Cardiac fibroblast (primary cell): ENCODE data around the gene DPYSL3.

Source experiments
- DNase-seq, 2 donors: peaks; one replicate each; pipeline versions ENCODE4 v3.0.0 to v3.0.0-alpha.2; 2010; ENCODE audit warnings: low read depth in 2 of 2
- H3K4me3 ChIP-seq, 2 donors: replicated peaks in 1 of 2; 1 replicate in 1 of 2; 2 replicates in 1 of 2; pipeline ENCODE4 v1.5.1; 2011; ENCODE audit warnings: low read depth in 2 of 2, low read length in 2 of 2, mild to moderate bottlenecking in 2 of 2, moderate library complexity in 1 of 2
- CTCF ChIP-seq: IDR thresholded peaks from one replicate; pipeline ENCODE4 v1.5.1; 2011; ENCODE audit warnings: low read depth, mild to moderate bottlenecking, low read length, inconsistent platforms

DPYSL3 gene

GRCh38 chr5:147348451-147348850, 161.4 kb downstream of the DPYSL3 start:
- DNase-seq = no peak
- TF ChIP-seq CTCF = no peak

GRCh38 chr5:147348046-147348445, 161.8 kb downstream of the DPYSL3 start:
- no peak for TF ChIP-seq CTCF
- no peak overlapping the region for H3K4me3 ChIP-seq
- peak in 1 of 2 donors; percentile 55 for DNase-seq

More at GRCh38 chr5:147348451-147348850, 161.4 kb downstream of the DPYSL3 start:
- H3K4me3 ChIP-seq = no peak overlapping the region

GRCh38 chr5:147346006-147346561, 163.8 kb downstream of the DPYSL3 start:
- no peak overlapping the region for H3K4me3 ChIP-seq
- DNase-seq = no peak
- TF ChIP-seq CTCF = no peak

GRCh38 chr5:147344861-147345260, 165.0 kb downstream of the DPYSL3 start:
- H3K4me3 ChIP-seq = no peak overlapping the region
- DNase-seq = no peak
- TF ChIP-seq CTCF = no peak

- DNase-seq = no peak
- TF ChIP-seq CTCF = no peak
- H3K4me3 ChIP-seq = no peak overlapping the region
Observed at GRCh38 chr5:147341345-147341744, 168.5 kb downstream of the DPYSL3 start.

- DNase-seq = no peak
- no peak for TF ChIP-seq CTCF
Observed at GRCh38 chr5:147340941-147341340, 168.9 kb downstream of the DPYSL3 start.

More at GRCh38 chr5:147340941-147341340, 168.9 kb downstream of the DPYSL3 start:
- H3K4me3 ChIP-seq = no peak overlapping the region
